C4-2B (cell line): ENCODE measurements around the gene GJA3.

ENCODE experiments used
- H3K27ac ChIP-seq: fragments of 450-650 bp; 2 replicates; pipeline ENCODE4 v1.5.1; 2017
- ZFX ChIP-seq: fragments of 450-650 bp; IDR thresholded peaks from 2 replicates; pipeline ENCODE4 v1.6.1; 2017
- TF ChIP-seq, protein P1 (sequence below): fragments of 450-650 bp; conservative IDR thresholded peaks from 2 replicates; pipeline ENCODE4 v1.5.1; 2017; ENCODE audit warnings: mild to moderate bottlenecking

The GJA3 gene

GRCh38 chr13:20109037-20109436 lies 51.8 kb downstream of the GJA3 start:
- TF ChIP-seq, protein P1, sequence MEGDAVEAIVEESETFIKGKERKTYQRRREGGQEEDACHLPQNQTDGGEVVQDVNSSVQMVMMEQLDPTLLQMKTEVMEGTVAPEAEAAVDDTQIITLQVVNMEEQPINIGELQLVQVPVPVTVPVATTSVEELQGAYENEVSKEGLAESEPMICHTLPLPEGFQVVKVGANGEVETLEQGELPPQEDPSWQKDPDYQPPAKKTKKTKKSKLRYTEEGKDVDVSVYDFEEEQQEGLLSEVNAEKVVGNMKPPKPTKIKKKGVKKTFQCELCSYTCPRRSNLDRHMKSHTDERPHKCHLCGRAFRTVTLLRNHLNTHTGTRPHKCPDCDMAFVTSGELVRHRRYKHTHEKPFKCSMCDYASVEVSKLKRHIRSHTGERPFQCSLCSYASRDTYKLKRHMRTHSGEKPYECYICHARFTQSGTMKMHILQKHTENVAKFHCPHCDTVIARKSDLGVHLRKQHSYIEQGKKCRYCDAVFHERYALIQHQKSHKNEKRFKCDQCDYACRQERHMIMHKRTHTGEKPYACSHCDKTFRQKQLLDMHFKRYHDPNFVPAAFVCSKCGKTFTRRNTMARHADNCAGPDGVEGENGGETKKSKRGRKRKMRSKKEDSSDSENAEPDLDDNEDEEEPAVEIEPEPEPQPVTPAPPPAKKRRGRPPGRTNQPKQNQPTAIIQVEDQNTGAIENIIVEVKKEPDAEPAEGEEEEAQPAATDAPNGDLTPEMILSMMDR, result no peak
- no peak for TF ChIP-seq ZFX

GRCh38 chr13:20106742-20107141 lies 54.1 kb downstream of the GJA3 start:
- TF ChIP-seq ZFX, result no peak
- TF ChIP-seq, protein P1, result no peak
- H3K27ac ChIP-seq, result no peak overlapping the region

More at GRCh38 chr13:20109037-20109436, 51.8 kb downstream of the GJA3 start:
- H3K27ac ChIP-seq, result no peak overlapping the region

DNA sequence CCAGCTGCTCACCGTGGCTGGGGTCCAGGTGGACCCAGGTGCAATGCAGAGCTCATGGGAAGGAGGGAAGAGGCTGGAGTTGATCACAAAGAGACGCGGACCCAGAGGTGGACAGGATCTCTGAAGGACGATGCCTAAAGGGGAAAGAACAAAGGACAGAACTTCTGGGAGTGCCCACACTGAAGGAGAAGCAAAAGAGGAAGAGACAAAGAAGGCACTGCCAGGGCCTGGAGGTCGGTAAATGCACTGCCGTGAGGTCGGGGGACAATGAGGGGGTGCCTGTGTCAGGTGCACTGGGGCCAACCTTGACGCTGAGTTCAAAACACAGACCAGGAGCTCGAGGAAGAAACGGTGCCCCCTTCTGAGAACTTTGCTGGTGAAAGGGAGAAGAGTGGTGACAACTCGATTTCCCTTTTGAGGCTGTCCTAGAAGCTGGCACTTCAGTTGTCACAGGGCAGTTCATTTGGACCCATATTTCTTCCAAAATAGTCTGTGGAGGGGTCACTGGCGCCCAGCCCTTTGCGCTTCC lies 55.6 kb downstream of the GJA3 start:
- no peak overlapping the region for H3K27ac ChIP-seq
- TF ChIP-seq, protein P1, result no peak
- no peak for TF ChIP-seq ZFX

- H3K27ac ChIP-seq, result no peak overlapping the region; the same call in 1 of the 2 replicates
- TF ChIP-seq ZFX, result no peak
- TF ChIP-seq, protein P1, result no peak
These were observed 58.2 kb downstream of the GJA3 start for GRCh38 chr13:20102525-20103180.

- H3K27ac ChIP-seq, result peak overlapping the region; percentile 11
- TF ChIP-seq, protein P1, result no peak
- no peak for TF ChIP-seq ZFX
These were observed 59.2 kb downstream of the GJA3 start for GRCh38 chr13:20101467-20102316.

DNA sequence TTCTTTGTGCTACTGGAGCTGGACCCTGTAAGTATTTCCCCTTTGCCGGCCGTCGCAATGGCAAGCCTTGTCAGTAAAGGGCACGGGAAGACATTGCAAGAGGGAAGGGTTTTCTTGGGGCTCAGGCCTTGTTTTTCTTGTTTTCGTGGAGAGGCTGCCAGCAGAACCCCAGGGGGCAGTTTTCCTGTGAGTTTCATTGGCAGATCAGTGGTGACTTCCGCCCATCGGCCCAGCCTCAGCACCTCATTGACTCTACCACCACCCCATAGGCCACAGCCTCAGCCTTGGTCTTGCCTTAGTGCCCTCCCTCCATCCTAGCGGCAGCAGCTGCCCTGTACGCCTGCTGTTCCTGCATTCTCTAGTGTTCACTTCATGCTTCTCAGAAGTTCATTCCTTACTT lies 61.5 kb downstream of the GJA3 start:
- TF ChIP-seq, protein P1, result no peak
- no peak for TF ChIP-seq ZFX
- H3K27ac ChIP-seq, result no peak overlapping the region

GRCh38 chr13:20093951-20094350 lies 66.9 kb downstream of the GJA3 start:
- no peak overlapping the region for H3K27ac ChIP-seq
- TF ChIP-seq ZFX, result no peak
- TF ChIP-seq, protein P1, result no peak
